HFF-Myc (cell line): ENCODE results near the gene PAQR9.

Source experiments
- DNase-seq: peaks from one replicate; pipeline ENCODE4 v3.0.0-alpha.2; 2011; ENCODE audit warnings: low read depth; ENCODE audit errors: extremely low read depth
- H3K4me3 ChIP-seq: replicated peaks from 2 replicates; pipeline ENCODE4 v1.5.1; 2011; ENCODE audit warnings: low read depth, mild to moderate bottlenecking, control low read depth, low read length
- TF ChIP-seq, protein P1 (sequence below): IDR thresholded peaks from 2 replicates; pipeline ENCODE4 v1.5.1; 2012; ENCODE audit warnings: mild to moderate bottlenecking, low read depth, low read length, control low read depth; ENCODE audit errors: missing control alignments

Gene PAQR9

DNA sequence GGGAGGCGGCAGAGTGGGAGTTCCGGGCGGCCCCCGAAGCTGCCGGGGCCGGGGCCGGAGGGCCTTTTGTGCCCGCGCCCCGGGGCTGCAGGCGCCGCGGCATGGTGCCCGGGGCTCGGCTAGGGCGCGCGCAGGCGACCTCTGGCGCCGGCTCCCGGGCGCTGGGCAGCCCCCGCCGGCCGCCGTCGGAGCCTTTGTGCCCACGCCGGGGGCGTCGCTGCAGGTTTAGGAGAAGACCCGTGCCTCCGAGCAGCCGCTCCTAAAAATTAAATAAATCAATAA, 299 bp downstream of the PAQR9 start:
- H3K4me3 ChIP-seq: peak overlapping the region; percentile 39; the same call in 1 of the 2 replicates
- TF ChIP-seq, protein P1, sequence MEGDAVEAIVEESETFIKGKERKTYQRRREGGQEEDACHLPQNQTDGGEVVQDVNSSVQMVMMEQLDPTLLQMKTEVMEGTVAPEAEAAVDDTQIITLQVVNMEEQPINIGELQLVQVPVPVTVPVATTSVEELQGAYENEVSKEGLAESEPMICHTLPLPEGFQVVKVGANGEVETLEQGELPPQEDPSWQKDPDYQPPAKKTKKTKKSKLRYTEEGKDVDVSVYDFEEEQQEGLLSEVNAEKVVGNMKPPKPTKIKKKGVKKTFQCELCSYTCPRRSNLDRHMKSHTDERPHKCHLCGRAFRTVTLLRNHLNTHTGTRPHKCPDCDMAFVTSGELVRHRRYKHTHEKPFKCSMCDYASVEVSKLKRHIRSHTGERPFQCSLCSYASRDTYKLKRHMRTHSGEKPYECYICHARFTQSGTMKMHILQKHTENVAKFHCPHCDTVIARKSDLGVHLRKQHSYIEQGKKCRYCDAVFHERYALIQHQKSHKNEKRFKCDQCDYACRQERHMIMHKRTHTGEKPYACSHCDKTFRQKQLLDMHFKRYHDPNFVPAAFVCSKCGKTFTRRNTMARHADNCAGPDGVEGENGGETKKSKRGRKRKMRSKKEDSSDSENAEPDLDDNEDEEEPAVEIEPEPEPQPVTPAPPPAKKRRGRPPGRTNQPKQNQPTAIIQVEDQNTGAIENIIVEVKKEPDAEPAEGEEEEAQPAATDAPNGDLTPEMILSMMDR: no peak
- DNase-seq: no peak

DNA sequence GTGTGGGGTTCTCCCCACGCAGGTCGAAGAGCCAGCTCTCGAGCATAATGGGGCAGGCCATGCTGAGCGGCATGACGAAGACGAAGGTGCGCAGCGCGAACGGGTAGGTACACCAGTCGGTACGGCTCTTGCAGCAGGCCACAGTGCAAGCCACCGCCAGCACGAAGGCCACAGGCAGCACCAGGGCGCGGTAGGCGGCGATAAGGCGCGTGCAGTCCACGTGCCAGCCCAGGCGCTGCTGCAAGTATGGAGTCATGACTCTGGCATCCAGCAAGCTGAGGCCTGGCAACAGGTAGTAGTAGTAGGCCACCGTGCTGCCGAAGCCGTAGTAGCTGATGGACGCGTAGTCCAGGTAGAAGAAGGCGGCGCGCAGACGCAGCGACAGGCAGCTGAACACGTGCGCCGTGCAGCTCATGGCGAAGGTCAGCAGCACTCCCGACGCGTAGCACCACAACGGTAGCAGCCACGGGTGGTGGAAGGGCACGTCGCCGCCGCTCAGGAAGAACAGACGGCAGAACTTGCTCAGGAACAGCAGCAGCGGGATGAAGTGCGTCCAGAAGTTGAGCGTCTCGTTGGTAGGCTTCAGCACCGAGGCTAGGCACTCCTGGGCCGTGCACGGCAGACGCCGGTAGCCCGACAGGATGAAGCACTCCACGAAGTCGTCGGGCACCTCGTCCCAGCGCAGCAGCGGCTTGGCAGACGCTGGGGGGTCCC, 797 bp downstream of the PAQR9 start:
- DNase-seq: no peak
- no peak overlapping the region for H3K4me3 ChIP-seq
- TF ChIP-seq, protein P1: no peak

DNA sequence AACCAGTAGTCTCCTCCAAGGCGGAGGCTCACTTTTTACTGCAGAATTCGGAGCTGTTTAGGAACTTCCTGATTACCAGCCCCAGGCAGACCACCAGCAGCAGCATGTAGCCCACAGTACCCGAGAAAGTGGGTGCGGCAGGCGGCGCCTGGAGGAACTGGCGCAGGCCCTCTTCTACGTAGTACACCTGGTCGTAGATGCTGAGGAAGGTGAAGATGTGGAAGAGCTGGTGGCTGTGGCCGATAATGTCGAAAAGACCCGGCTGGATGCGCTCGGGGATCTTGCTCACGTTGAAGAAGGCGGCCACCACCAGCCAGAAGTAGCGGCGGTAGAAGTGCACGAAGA, 1.3 kb downstream of the PAQR9 start:
- H3K4me3 ChIP-seq: no peak overlapping the region
- DNase-seq: no peak
- TF ChIP-seq, protein P1: no peak

DNA sequence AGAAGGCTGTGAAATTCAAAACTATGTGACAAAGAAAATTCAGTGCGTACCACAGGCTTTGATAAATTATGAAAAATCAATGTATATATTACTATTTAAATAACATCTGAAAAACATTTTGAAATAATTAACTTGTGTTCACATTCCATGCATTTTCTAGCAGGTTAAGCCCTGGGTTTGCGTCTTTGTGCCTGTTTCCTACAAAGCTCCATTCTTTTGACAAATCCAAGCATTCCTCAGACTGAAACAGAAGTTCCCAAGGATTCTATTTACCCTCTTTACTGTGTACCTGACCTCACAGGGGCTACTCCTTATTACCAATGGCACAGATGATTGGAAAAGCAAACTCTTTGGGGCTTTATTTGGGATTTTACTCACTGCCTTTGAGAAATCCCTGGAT, 1.9 kb downstream of the PAQR9 start:
- TF ChIP-seq, protein P1: no peak
- no peak overlapping the region for H3K4me3 ChIP-seq
- DNase-seq: no peak

DNA sequence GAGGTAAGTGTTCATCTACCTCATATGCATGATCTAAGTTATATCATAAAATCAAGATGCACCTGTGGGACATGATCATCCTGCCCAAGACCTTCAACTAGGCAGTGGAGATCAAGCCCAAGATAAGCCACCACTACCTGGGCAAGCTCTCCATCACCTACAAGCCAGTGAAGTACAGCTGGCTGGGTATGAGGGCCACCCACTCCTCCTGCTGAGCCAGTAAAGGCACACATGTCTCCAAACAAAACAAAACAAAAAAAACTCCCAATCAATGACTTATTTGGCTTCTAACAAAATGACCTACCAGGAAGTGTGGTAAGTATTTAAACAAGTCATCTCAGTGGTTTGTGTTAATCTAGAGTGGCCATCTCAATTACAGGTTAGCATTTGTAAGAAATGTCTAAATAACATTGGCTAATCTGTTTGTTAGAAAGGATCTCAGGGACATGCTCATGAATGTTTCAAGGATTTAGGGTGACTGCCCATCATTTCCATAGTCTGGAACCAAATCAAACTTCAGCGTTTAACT, 3.1 kb downstream of the PAQR9 start:
- TF ChIP-seq, protein P1: no peak
- H3K4me3 ChIP-seq: no peak overlapping the region
- no peak for DNase-seq

DNA sequence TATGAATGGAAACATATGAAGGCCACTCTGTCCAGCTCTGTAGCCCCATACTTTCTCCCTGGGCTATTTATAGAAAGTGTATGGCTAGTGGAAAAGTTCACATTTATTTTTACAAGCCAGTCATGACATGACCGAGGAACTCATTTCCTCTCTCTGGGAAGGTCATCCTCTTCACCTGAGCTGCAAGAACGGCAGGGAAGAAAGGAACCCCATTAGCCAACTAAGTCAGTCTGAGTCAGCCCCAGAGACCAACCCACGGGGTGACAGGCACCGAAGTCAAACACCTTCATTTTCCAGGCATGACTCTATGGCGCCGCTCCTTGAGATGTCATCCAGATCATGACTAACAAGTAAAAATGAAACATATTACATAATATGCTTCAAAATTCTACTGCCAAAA, 4.8 kb downstream of the PAQR9 start:
- TF ChIP-seq, protein P1: no peak
- no peak overlapping the region for H3K4me3 ChIP-seq
- DNase-seq: no peak

DNA sequence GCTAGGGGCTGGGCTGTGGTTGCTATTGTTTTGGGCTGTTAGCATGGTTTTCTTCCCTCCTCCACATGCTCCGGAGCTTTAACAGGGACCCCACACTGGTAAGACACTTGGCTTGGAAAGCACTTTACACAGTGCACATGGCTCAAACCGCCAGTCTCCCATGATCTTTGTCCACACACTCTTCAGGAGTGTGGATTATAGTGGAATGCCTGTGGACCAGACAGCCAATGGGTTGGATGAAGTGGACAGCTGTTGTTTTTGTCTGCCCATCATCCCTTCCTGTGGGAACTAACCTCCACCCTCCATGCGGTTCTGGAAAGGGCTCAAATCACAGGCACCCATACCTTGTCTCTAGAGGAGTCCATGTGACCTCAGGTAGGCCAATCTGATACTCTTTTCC, 10.0 kb downstream of the PAQR9 start:
- H3K4me3 ChIP-seq: no peak overlapping the region
- TF ChIP-seq, protein P1: no peak
- DNase-seq: no peak
